Smooth muscle cell (in vitro differentiated cells): ENCODE results near the gene ACSL1. TPM values are rescaled to one million over a fixed set of nuclear protein-coding genes. Genes with fewer than 3 reads are reported as not detected.
A peak's percentile ranks its signal among the peaks of the same experiment; 100 is the strongest.

Experiments
- DNase-seq: peaks from one replicate; lab custom pipeline; 2025; ENCODE audit not compliant: unreplicated experiment; lab: John Stamatoyannopoulos, UW
- H2AFZ ChIP-seq: fragments of 200-600 bp; sonication (generic); 2 replicates; pipeline ENCODE4 v1.6.0; 2016; ENCODE audit warnings: antibody characterized with exemption, low read depth, mild to moderate bottlenecking
- H3F3A ChIP-seq: fragments of 200-600 bp; sonication (generic); 2 replicates; pipeline ENCODE4 v1.6.0; 2017; ENCODE audit warnings: antibody characterized with exemption, low read depth
- H3K27ac ChIP-seq: fragments of 200-600 bp; sonication (generic); 2 replicates; pipeline ENCODE4 v1.5.1; 2016; ENCODE audit warnings: low read depth, mild to moderate bottlenecking
- H3K27me3 ChIP-seq: fragments of 200-600 bp; sonication (generic); 2 replicates; pipeline ENCODE4 v1.6.1; 2016; ENCODE audit warnings: low read depth, mild to moderate bottlenecking
- H3K36me3 ChIP-seq: fragments of 200-600 bp; sonication (generic); 2 replicates; pipeline ENCODE4 v1.5.1; 2016; ENCODE audit warnings: low read depth
- H3K4me1 ChIP-seq: fragments of 200-600 bp; sonication (generic); 2 replicates; pipeline ENCODE4 v1.5.1; 2016; ENCODE audit warnings: low read depth
- H3K4me2 ChIP-seq: fragments of 200-600 bp; sonication (generic); 2 replicates; pipeline ENCODE4 v1.6.0; 2016; ENCODE audit warnings: mild to moderate bottlenecking
- H3K4me3 ChIP-seq: fragments of 200-600 bp; sonication (generic); 2 replicates; pipeline ENCODE4 v1.5.1; 2016; ENCODE audit warnings: mild to moderate bottlenecking
- H3K79me2 ChIP-seq: fragments of 200-600 bp; sonication (generic); 2 replicates; pipeline ENCODE4 v1.6.0; 2016; ENCODE audit warnings: low read depth, mild to moderate bottlenecking
- H3K9ac ChIP-seq: fragments of 200-600 bp; sonication (generic); 2 replicates; pipeline ENCODE4 v1.6.0; 2016; ENCODE audit warnings: low read depth
- H3K9me3 ChIP-seq: fragments of 200-600 bp; sonication (generic); replicated peaks from 2 replicates; pipeline ENCODE4 v1.5.1; 2016; ENCODE audit warnings: low read depth
- H4K20me1 ChIP-seq: fragments of 200-600 bp; sonication (generic); 2 replicates; pipeline ENCODE4 v1.6.0; 2016; ENCODE audit warnings: low read depth
- CTCF ChIP-seq: fragments of 200-600 bp; sonication (generic); IDR thresholded peaks from 2 replicates; pipeline ENCODE4 v1.5.1; 2017; ENCODE audit warnings: borderline replicate concordance, mild to moderate bottlenecking, antibody characterized with exemption; ENCODE audit not compliant: insufficient read depth, poor library complexity, severe bottlenecking
- WGBS: methylation state at CpG from one replicate; pipeline ENCODE4 v1.1.7; 2016; ENCODE audit warnings: low lambda C conversion rate; 5-methylcytosine and 5-hydroxymethylcytosine counted together
- polyA plus RNA-seq: library from polyadenylated mRNA; unstranded; fragments of >200 nt; fragmentation: Nextera tagmentation; extraction: Ambion mirVana; gene quantifications from 2 replicates; pipeline ENCODE4 v1.2.1, GENCODE V29; 2016
- total RNA-seq: library from RNA; depleted of rRNA; stranded (reverse); fragments of >200 nt; gene quantifications from 2 replicates; pipeline ENCODE4 v1.2.3, GENCODE V29; 2014

The ACSL1 gene
- total and polyA plus RNA-seq, 2 experiments from 2014 or later: 13.8 to 24.5 TPM

- no peak for DNase-seq
- 13% methylated on average over 6 of the region's 6 CpGs for WGBS
- H3K4me3 ChIP-seq: no peak overlapping the region
- H3K36me3 ChIP-seq: no peaks in the 10 kb centered on the region
- no peak for TF ChIP-seq CTCF
- peak overlapping the region; percentile 54 for H3K27ac ChIP-seq
- no peak overlapping the region for H3K9ac ChIP-seq
- H4K20me1 ChIP-seq: no peaks in the 10 kb centered on the region
- no peaks in the 10 kb centered on the region for H3K9me3 ChIP-seq
- H3K79me2 ChIP-seq: no peaks in the 10 kb centered on the region
- H3K4me2 ChIP-seq: peak overlapping the region; percentile 50
- H2AFZ ChIP-seq: no peak overlapping the region
- H3F3A ChIP-seq: peaks cover 15% of the 10 kb centered on the region
- H3K27me3 ChIP-seq: no peaks in the 10 kb centered on the region
- peaks cover 5% of the 10 kb centered on the region for H3K4me1 ChIP-seq
Observed at GRCh38 chr4:184755278-184755677, 70.5 kb downstream of the ACSL1 start.

GRCh38 chr4:184752496-184753275 is 73.1 kb downstream of the ACSL1 start:
- peaks cover 15% of the 10 kb centered on the region for H3F3A ChIP-seq
- H3K9me3 ChIP-seq: no peaks in the 10 kb centered on the region
- DNase-seq: no peak
- H3K4me3 ChIP-seq: no peak overlapping the region
- no peaks in the 10 kb centered on the region for H3K27me3 ChIP-seq
- peaks cover 9% of the 10 kb centered on the region for H3K4me1 ChIP-seq
- no peaks in the 10 kb centered on the region for H3K79me2 ChIP-seq
- WGBS: 88% methylated on average over 9 of the region's 9 CpGs
- no peak overlapping the region for H3K9ac ChIP-seq
- no peaks in the 10 kb centered on the region for H4K20me1 ChIP-seq
- no peaks in the 10 kb centered on the region for H3K36me3 ChIP-seq
- TF ChIP-seq CTCF: no peak
- no peak overlapping the region for H3K27ac ChIP-seq
- H3K4me2 ChIP-seq: no peak overlapping the region
- H2AFZ ChIP-seq: no peak overlapping the region

- H3K9ac ChIP-seq: no peak overlapping the region
Observed at GRCh38 chr4:184751585-184751956, 74.2 kb downstream of the ACSL1 start.

More at GRCh38 chr4:184751585-184751956, 74.2 kb downstream of the ACSL1 start:
- no peak overlapping the region for H3K4me3 ChIP-seq
- no peak overlapping the region for H3K27ac ChIP-seq
- TF ChIP-seq CTCF: no peak
- no peaks in the 10 kb centered on the region for H3K9me3 ChIP-seq
- no peak for DNase-seq
- no peaks in the 10 kb centered on the region for H4K20me1 ChIP-seq
- no peak overlapping the region for H2AFZ ChIP-seq
- H3K4me1 ChIP-seq: peaks cover 9% of the 10 kb centered on the region
- peaks cover 8% of the 10 kb centered on the region for H3F3A ChIP-seq
- no peaks in the 10 kb centered on the region for H3K79me2 ChIP-seq
- WGBS: 81% methylated on average over 6 of the region's 6 CpGs
- H3K4me2 ChIP-seq: peak overlapping the region; percentile 3
- no peaks in the 10 kb centered on the region for H3K36me3 ChIP-seq
- H3K27me3 ChIP-seq: no peaks in the 10 kb centered on the region
